Transverse colon (tissue), 4 donors: ENCODE results near the gene DNAAF5.

Source experiments
- EP300 ChIP-seq: sonication (generic); formaldehyde crosslinking; IDR thresholded peaks from one replicate; pipeline ENCODE4 v1.6.1; 2017; ENCODE audit warnings: antibody characterized with exemption, low read depth
- POLR2A ChIP-seq: fragments of 450-650 bp; IDR thresholded peaks from one replicate; pipeline ENCODE4 v1.6.1; 2016; ENCODE audit warnings: antibody characterized with exemption, mild to moderate bottlenecking, moderate library complexity
- POLR2AphosphoS5 ChIP-seq, 3 donors: sonication (generic); formaldehyde crosslinking; IDR thresholded peaks; one replicate each; pipeline ENCODE4 v1.6.1; 2016; ENCODE audit warnings: antibody characterized with exemption in 3 of 3
- TF ChIP-seq, protein P1 (sequence below), 5 experiments: fragments of 200-600 bp in 3 of 5; fragments of 450-650 bp in 2 of 5; sonication (generic) in 3 of 5; IDR thresholded peaks; 1 replicate in 2 of 5; 2 replicates in 3 of 5; pipeline ENCODE4 v1.5.1; 2016 to 2017; ENCODE audit warnings: antibody characterized with exemption in 5 of 5, inconsistent platforms in 3 of 5, mild to moderate bottlenecking in 2 of 5, moderate library complexity in 1 of 5

DNA sequence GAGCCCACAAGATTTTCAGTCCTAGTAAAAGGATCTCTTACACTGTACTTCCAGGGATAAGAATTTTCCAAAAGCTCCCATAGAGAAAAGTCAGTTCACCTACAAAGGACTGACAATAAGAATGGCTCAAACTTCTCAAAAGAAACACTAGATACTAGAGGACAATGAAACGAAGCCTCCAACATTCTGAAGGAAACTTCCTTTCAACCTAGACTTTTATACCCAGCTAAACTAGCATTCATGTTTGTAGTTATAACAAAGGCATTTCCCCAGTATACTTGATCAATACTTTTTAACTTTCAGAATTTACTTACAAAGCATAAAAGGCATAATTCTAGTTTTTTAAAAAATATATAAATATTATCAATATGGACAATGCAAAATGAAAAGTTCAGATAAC is 41.0 kb upstream of the DNAAF5 start:
- TF ChIP-seq, protein P1, sequence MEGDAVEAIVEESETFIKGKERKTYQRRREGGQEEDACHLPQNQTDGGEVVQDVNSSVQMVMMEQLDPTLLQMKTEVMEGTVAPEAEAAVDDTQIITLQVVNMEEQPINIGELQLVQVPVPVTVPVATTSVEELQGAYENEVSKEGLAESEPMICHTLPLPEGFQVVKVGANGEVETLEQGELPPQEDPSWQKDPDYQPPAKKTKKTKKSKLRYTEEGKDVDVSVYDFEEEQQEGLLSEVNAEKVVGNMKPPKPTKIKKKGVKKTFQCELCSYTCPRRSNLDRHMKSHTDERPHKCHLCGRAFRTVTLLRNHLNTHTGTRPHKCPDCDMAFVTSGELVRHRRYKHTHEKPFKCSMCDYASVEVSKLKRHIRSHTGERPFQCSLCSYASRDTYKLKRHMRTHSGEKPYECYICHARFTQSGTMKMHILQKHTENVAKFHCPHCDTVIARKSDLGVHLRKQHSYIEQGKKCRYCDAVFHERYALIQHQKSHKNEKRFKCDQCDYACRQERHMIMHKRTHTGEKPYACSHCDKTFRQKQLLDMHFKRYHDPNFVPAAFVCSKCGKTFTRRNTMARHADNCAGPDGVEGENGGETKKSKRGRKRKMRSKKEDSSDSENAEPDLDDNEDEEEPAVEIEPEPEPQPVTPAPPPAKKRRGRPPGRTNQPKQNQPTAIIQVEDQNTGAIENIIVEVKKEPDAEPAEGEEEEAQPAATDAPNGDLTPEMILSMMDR (IDR thresholded peaks at IDR 0.05), result no peak
- TF ChIP-seq POLR2A (no peak), POLR2AphosphoS5 (IDR thresholded peaks at IDR 0.05) (no peak), EP300 (no peak)
